HEK293T (cell line): ENCODE measurements around the gene CEP63.

ENCODE experiments used
- BHLHE40 ChIP-seq: fragments of 450-650 bp; IDR thresholded peaks from 2 replicates; pipeline ENCODE4 v1.6.1; 2016; ENCODE audit warnings: mild to moderate bottlenecking, moderate library complexity, borderline replicate concordance
- ELF4 ChIP-seq: fragments of 450-650 bp; IDR thresholded peaks from 2 replicates; pipeline ENCODE4 v1.6.1; 2017; ENCODE audit warnings: antibody characterized with exemption
- FOXK2 ChIP-seq: fragments of 450-650 bp; IDR thresholded peaks from 2 replicates; pipeline ENCODE4 v1.6.1; 2016; ENCODE audit warnings: mild to moderate bottlenecking
- FOXM1 ChIP-seq: fragments of 450-650 bp; IDR thresholded peaks from 2 replicates; pipeline ENCODE4 v1.6.1; 2017; ENCODE audit warnings: mild to moderate bottlenecking, borderline replicate concordance
- HDGF ChIP-seq: fragments of 450-650 bp; IDR thresholded peaks from 2 replicates; pipeline ENCODE4 v1.6.1; 2017; ENCODE audit warnings: antibody characterized with exemption, borderline replicate concordance
- SUZ12 ChIP-seq: fragments of 450-650 bp; IDR thresholded peaks from 2 replicates; pipeline ENCODE4 v1.6.1; 2016; ENCODE audit warnings: mild to moderate bottlenecking

DNA sequence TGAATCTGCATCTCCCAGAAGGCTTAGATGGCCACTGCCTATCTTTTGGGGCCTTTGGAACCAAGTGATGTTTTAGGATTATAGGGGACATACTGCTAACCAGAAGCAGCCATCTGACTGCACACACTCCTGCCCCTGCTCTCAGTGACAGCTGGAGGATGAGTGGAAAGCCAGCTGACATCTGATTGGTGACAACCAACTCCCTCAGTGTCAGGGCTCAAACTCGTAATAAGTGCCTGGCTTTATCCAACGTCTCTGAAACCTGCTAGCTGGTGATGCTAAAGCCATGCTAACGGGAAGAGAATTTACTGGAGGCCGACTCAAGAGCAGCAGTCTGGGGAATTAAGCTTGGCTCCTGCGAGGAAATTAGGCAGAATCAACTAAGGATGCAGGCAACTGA, 129.9 kb downstream of the CEP63 start:
- TF ChIP-seq FOXM1: no peak
- no peak for TF ChIP-seq SUZ12
- no peak for TF ChIP-seq BHLHE40
- TF ChIP-seq HDGF: no peak
- no peak for TF ChIP-seq ELF4
- no peak for TF ChIP-seq FOXK2
